SK-N-MC (cell line): ENCODE measurements around the gene MYPN.

Experiments used
- EZH2 ChIP-seq: fragments of 200-600 bp; sonication (generic); IDR thresholded peaks from one replicate; pipeline ENCODE4 v1.6.1; 2017; ENCODE audit warnings: antibody characterized with exemption
- FOXP2 ChIP-seq: optimal IDR thresholded peaks from 2 replicates; pipeline ENCODE3; 2011; ENCODE audit warnings: mild to moderate bottlenecking, moderate library complexity; ENCODE audit not compliant: insufficient read depth; ENCODE audit errors: extremely low read length, control extremely low read depth
- POLR2AphosphoS5 ChIP-seq: IDR thresholded peaks from 2 replicates; pipeline ENCODE4 v1.6.1; 2012; ENCODE audit warnings: mild to moderate bottlenecking, low read depth, low read length, borderline replicate concordance

DNA sequence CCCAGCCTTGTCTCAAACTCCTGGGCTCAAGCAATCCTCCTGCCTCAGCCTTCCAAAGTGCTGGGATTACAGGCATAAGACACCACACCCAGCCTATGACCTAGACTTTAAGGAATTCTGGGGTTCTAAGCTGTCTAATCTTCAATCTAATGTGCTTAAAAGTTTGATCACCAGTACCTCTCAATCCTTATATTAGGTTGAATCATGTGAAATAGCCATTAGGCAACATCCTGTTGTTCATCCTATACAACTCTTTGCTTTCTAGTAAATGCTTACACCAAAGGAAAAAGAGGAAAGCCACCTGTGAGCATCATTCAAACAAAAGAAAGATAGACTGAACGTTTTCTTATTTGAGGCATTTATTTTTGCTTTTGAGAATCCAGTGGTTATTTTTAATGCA is 66.7 kb downstream of the MYPN start:
- no peak for TF ChIP-seq POLR2AphosphoS5
- no peak for TF ChIP-seq EZH2
- TF ChIP-seq FOXP2: no peak
